ENCODE data around the gene WDR4. TPM values are rescaled to one million over a fixed set of nuclear protein-coding genes. Genes with fewer than 3 reads are reported as not detected.
"Not testable (repeated sequence)": the region's sequence is repeated elsewhere in the genome, so short reads cannot be mapped to it uniquely, and the experiment has no call there.

WDR4 gene
- total and polyA plus RNA-seq, 5 donors from 2014 or later: 5.7 to 18.4 (median 7.8) TPM

DNA sequence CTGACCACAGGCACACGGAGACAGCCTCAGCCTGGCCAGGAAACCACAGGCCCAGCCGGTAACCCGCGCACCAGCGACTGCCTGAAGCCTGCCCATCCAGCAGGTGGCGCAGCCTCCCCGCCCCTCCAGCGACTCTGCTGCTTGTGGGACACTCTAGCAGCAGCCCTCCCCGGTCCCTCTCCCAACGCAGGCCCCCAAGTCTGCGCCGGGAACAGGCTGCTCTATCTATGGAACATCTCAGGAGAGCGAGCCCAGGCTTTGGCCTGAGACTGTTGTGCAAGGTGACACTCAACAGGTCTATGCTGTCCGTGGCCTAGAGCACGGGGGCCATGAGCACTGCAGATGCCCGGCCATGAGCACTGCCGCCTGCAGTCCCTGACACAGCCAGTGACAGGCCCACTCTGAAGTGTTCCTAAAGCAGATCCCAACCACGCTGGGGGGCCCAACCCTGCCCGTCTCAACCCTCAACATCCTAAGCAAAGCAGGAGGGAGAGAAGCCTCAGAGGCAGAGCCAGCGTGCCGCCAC, 28.4 kb downstream of the WDR4 start:
- DNase-seq (peak in 1 of 3 donors; percentile 50), ATAC-seq (ENCODE audit: low read depth in 2 of 2) (peak in 1 of 2 donors; percentile 44)
- H3K4me1 Mint-ChIP-seq: peaks cover 0 to 1% (median 0%) of the 10 kb centered on the region in 4 donors
- no peaks in the 10 kb centered on the region for H3K9me3 ChIP-seq (ENCODE audit: control insufficient read depth in 2 of 2, low read length in 2 of 2)
- peaks cover 0 to 4% (median 0%) of the 10 kb centered on the region in 7 donors for H3K9me3 Mint-ChIP-seq
- no peaks in the 10 kb centered on the region for H3K4me1 ChIP-seq (ENCODE audit: control insufficient read depth, insufficient read depth, low read length, poor library complexity, severe bottlenecking)
- no peak overlapping the region for H3K4me3 Mint-ChIP-seq
- H3K27ac Mint-ChIP-seq: no peak overlapping the region
- H3K27me3 Mint-ChIP-seq: no peaks in the 10 kb centered on the region
- H3K4me3 ChIP-seq (ENCODE audit: low read depth, low read length): no peak overlapping the region
- H3K36me3 ChIP-seq (ENCODE audit: control insufficient read depth, insufficient read depth, low read length): peaks cover 49% of the 10 kb centered on the region
- peaks cover 33% of the 10 kb centered on the region for H3K36me3 Mint-ChIP-seq
- H3K27me3 ChIP-seq (ENCODE audit: control insufficient read depth, insufficient read depth, low read length): no peaks in the 10 kb centered on the region
- H3K27ac ChIP-seq (ENCODE audit: insufficient read depth, low read length, poor library complexity, severe bottlenecking): no peak overlapping the region

DNA sequence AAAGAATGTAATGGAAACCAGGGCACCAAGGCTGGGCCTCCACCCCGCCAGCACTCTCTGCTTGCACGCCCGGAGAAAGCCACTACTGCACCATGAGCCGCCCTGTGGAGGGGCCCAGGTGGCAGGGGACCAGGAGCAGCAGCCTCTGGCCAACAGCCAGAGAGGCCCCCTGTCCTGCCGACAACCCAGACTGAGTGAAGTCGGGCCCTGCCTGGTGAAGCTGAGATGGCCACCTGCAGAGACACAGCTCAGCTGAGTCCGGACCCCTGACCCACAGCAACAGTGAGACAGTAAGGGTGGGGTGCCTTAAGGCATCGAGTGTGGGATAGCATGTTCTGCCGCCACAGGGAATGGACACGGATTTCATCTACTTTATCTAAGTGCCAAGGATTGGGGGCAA, 28.9 kb downstream of the WDR4 start:
- Histone ChIP-seq H3K27ac (ENCODE audit: insufficient read depth, low read length, poor library complexity, severe bottlenecking) (no peak overlapping the region), H3K4me1 (ENCODE audit: control insufficient read depth, insufficient read depth, low read length, poor library complexity, severe bottlenecking) (no peaks in the 10 kb centered on the region), H3K27me3 (ENCODE audit: control insufficient read depth, insufficient read depth, low read length) (no peaks in the 10 kb centered on the region), H3K9me3 (ENCODE audit: control insufficient read depth in 2 of 2, low read length in 2 of 2) (no peaks in the 10 kb centered on the region), H3K4me3 (ENCODE audit: low read depth, low read length) (no peak overlapping the region), H3K36me3 (ENCODE audit: control insufficient read depth, insufficient read depth, low read length) (peaks cover 49% of the 10 kb centered on the region)
- no peak overlapping the region for H3K4me3 Mint-ChIP-seq
- ATAC-seq (ENCODE audit: low read depth in 2 of 2) (no peak), DNase-seq (no peak)
- H3K36me3 Mint-ChIP-seq: peaks cover 29% of the 10 kb centered on the region
- no peaks in the 10 kb centered on the region for H3K27me3 Mint-ChIP-seq
- H3K4me1 Mint-ChIP-seq: peaks cover 0 to 1% (median 0%) of the 10 kb centered on the region in 4 donors
- H3K9me3 Mint-ChIP-seq: peaks cover 0 to 4% (median 0%) of the 10 kb centered on the region in 7 donors
- no peak overlapping the region for H3K27ac Mint-ChIP-seq

DNA sequence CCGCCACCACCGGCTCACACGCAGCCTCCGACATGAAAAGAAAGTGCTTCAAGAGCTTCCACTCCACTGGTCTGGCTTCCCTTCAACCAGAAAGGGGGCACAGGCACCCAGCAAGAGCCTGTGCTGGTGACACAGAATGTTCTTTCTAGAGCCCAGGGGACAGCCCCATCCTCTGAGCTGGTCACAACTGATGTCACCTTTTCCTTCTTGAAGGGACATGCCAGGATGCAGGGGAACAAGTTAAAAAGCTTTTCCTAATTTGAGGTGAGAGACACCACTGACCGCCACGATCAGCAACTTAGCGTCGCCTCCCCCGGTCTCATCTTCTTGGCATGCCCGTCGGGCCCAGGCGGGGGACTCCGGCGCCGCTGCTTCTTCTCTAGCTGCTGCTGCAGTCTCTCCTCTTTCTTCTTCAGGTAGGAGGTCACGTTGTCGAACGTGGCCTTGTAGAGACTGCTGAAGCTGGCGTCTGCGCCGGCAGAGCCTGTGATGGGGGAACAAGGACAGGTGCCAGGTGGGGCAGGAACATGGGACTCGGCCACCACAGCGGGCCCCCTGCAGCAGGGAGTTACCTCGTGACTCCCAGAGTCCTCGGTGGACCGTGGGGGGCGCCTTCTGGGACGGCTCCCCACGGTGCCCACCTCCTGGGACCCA, 29.5 kb downstream of the WDR4 start:
- H3K27ac Mint-ChIP-seq: no peak overlapping the region

DNA sequence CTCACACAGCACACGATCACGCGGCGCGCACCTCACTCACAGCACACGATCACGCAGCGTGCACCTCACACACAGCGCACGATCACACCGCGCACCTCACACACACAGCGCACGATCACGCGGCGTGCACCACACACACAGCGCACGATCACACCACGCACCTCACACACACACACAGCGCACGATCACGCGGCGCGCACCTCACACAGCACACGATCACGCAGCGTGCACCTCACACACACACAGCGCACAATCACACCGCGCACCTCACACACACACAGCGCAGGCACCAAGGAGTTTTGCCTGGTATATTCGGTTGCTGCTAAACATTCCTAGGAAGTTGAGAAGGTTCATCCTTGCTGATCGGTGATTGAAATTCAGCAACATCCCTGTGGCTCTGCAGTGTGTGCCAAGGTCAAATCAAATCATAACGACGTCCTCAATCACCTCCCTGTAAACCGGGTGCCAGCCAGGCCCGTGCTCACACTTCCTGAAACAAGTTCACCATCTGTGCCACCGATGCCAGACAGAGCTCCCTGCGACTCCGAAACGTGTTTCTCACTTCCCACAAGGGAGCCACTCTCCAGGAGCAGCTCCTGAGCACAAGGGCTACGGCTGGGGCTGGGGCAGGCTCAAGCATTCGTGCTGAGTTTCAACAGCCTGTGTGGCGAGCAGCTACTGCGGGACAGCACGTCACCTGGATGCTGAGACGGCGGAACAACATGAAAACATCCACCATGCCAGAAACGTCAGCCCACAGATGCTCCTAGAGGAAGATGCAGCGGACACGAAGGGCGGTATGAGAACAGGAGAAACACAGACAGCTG, 30.2 kb downstream of the WDR4 start:
- no peaks in the 10 kb centered on the region for H3K27me3 ChIP-seq (ENCODE audit: control insufficient read depth, insufficient read depth, low read length)
- ATAC-seq (ENCODE audit: low read depth in 2 of 2): no peak
- peaks cover 0 to 5% (median under 1%) of the 10 kb centered on the region in 4 donors for H3K4me1 Mint-ChIP-seq

More for the DNA sequence above, 29.5 kb downstream of the WDR4 start:
- Histone ChIP-seq H3K27ac (ENCODE audit: insufficient read depth, low read length, poor library complexity, severe bottlenecking) (no peak overlapping the region), H3K4me1 (ENCODE audit: control insufficient read depth, insufficient read depth, low read length, poor library complexity, severe bottlenecking) (no peaks in the 10 kb centered on the region), H3K36me3 (ENCODE audit: control insufficient read depth, insufficient read depth, low read length) (peaks cover 49% of the 10 kb centered on the region), H3K9me3 (ENCODE audit: control insufficient read depth in 2 of 2, low read length in 2 of 2) (no peaks in the 10 kb centered on the region), H3K27me3 (ENCODE audit: control insufficient read depth, insufficient read depth, low read length) (no peaks in the 10 kb centered on the region), H3K4me3 (ENCODE audit: low read depth, low read length) (no peak overlapping the region)
- Mint-ChIP-seq H3K27me3 (no peaks in the 10 kb centered on the region), H3K9me3 (peaks cover 0 to 4% (median 0%) of the 10 kb centered on the region in 7 donors), H3K4me1 (peaks cover 0 to 4% (median 0%) of the 10 kb centered on the region in 4 donors), H3K36me3 (peaks cover 30% of the 10 kb centered on the region), H3K4me3 (no peak overlapping the region)
- no peak for DNase-seq
- no peak for ATAC-seq (ENCODE audit: low read depth in 2 of 2)

DNA sequence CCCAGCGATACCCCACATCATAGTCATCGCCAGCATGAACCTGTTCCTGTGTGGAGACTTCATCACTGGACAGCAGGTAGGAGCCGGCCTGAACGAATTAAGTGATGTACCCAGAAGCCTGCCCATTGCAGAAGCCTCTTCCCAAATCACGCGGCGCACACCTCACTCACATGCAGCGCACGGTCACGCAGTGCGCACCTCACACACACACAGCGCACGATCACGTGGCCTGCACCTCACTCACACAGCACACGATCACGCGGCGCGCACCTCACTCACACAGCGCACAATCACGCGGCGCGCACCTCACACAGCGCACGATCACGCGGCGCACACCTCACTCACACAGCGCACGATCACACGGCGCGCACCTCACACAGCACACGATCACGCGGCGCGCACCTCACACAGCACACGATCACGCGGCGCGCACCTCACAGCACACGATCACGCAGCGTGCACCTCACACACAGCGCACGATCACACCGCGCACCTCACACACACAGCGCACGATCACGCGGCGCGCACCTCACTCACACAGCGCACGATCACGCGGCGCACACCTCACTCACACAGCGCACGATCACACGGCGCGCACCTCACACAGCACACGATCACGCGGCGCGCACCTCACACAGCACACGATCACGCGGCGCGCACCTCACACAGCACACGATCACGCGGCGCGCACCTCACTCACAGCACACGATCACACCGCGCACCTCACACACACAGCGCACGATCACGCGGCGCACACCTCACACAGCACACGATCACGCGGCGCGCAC, 31.0 kb downstream of the WDR4 start:
- not testable (repeated sequence) for H3K27ac Mint-ChIP-seq; H3K27ac ChIP-seq (ENCODE audit: insufficient read depth, low read length, poor library complexity, severe bottlenecking); H3K4me3 Mint-ChIP-seq; H3K9me3 ChIP-seq (ENCODE audit: control insufficient read depth in 2 of 2, low read length in 2 of 2); H3K4me1 ChIP-seq (ENCODE audit: control insufficient read depth, insufficient read depth, low read length, poor library complexity, severe bottlenecking); H3K4me3 ChIP-seq (ENCODE audit: low read depth, low read length); H3K9me3 Mint-ChIP-seq; H3K27me3 ChIP-seq (ENCODE audit: control insufficient read depth, insufficient read depth, low read length); H3K27me3 Mint-ChIP-seq; ATAC-seq (ENCODE audit: low read depth in 2 of 2); H3K4me1 Mint-ChIP-seq; DNase-seq
- peaks cover 41% of the 10 kb centered on the region for H3K36me3 Mint-ChIP-seq
- H3K36me3 ChIP-seq (ENCODE audit: control insufficient read depth, insufficient read depth, low read length): peaks cover 50% of the 10 kb centered on the region

More for the DNA sequence above, 30.2 kb downstream of the WDR4 start:
- no peak for DNase-seq
- Histone ChIP-seq H3K27ac (ENCODE audit: insufficient read depth, low read length, poor library complexity, severe bottlenecking) (no peak overlapping the region), H3K36me3 (ENCODE audit: control insufficient read depth, insufficient read depth, low read length) (peaks cover 52% of the 10 kb centered on the region), H3K4me1 (ENCODE audit: control insufficient read depth, insufficient read depth, low read length, poor library complexity, severe bottlenecking) (no peaks in the 10 kb centered on the region), H3K9me3 (ENCODE audit: control insufficient read depth in 2 of 2, low read length in 2 of 2) (no peaks in the 10 kb centered on the region), H3K4me3 (ENCODE audit: low read depth, low read length) (no peak overlapping the region)
- Mint-ChIP-seq H3K36me3 (peaks cover 38% of the 10 kb centered on the region), H3K9me3 (peaks cover 0 to 4% (median 0%) of the 10 kb centered on the region in 7 donors), H3K27me3 (no peaks in the 10 kb centered on the region), H3K4me3 (no peak overlapping the region), H3K27ac (peak overlapping the region in 1 of 3 donors; percentile 20)

DNA sequence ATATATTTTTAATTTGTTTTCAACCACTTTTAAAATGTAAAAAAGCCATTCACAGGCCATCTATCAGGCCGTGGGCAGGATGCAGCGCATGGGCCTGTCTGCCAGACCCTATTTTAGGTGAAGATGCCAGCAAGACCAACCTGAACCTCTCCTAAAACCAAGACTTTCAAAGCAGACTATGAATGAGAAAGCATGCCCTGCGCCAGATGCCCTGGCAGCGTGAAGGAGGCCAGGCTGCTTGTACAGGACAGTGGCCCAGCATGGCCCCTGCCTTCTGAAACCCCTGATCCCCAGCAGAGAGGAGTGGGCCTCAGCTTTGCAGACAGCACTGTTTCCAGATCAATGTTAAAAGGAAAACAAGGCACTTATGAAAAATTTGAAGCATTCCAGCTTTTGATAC, 31.6 kb downstream of the WDR4 start:
- no peak for DNase-seq
- peaks cover 0 to 4% (median 0%) of the 10 kb centered on the region in 7 donors for H3K9me3 Mint-ChIP-seq
- ATAC-seq (ENCODE audit: low read depth in 2 of 2): no peak
- no peaks in the 10 kb centered on the region for H3K9me3 ChIP-seq (ENCODE audit: control insufficient read depth in 2 of 2, low read length in 2 of 2)
- H3K27me3 ChIP-seq (ENCODE audit: control insufficient read depth, insufficient read depth, low read length): no peaks in the 10 kb centered on the region
- H3K27ac Mint-ChIP-seq: no peak overlapping the region
- H3K27ac ChIP-seq (ENCODE audit: insufficient read depth, low read length, poor library complexity, severe bottlenecking): no peak overlapping the region
- no peaks in the 10 kb centered on the region for H3K27me3 Mint-ChIP-seq
- peaks cover 0 to 8% (median 2%) of the 10 kb centered on the region in 4 donors for H3K4me1 Mint-ChIP-seq
- no peak overlapping the region for H3K4me3 Mint-ChIP-seq
- no peak overlapping the region for H3K4me3 ChIP-seq (ENCODE audit: low read depth, low read length)
- H3K4me1 ChIP-seq (ENCODE audit: control insufficient read depth, insufficient read depth, low read length, poor library complexity, severe bottlenecking): no peaks in the 10 kb centered on the region
- H3K36me3 Mint-ChIP-seq: peaks cover 45% of the 10 kb centered on the region
- H3K36me3 ChIP-seq (ENCODE audit: control insufficient read depth, insufficient read depth, low read length): peaks cover 53% of the 10 kb centered on the region

DNA sequence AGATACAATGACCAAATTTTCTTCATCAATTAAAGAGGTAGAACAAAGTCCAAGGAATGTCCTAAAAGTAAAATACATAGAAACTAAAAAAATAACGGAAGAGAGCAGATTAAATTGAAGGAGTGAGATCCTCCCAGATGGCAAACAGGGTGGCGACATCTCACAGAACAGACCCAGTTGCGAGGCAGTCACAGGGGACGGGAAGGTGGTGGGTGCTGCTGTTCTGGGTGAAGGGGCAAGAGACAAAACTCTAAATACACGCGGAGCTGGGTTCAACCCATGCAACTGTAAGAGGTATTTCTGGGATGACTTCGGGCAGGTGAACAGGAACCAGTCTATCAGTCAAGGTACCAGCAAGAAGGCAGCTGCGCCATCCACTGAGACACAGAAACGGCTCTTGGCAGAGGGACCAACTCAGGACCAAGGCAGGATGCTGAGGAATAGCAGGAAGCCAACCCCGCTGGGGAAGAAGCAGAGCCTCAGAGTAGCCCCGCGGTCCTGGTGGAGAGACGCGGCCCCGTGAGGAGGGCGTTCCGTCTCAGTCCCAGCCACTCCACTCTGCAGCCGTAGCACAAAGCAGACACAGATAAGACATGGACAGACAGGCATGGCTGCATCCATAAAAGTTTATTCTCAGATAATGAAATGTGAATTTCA, 32.2 kb downstream of the WDR4 start:
- Histone ChIP-seq H3K9me3 (ENCODE audit: control insufficient read depth in 2 of 2, low read length in 2 of 2) (no peaks in the 10 kb centered on the region), H3K27me3 (ENCODE audit: control insufficient read depth, insufficient read depth, low read length) (no peaks in the 10 kb centered on the region), H3K4me3 (ENCODE audit: low read depth, low read length) (no peak overlapping the region), H3K27ac (ENCODE audit: insufficient read depth, low read length, poor library complexity, severe bottlenecking) (no peak overlapping the region), H3K36me3 (ENCODE audit: control insufficient read depth, insufficient read depth, low read length) (peaks cover 54% of the 10 kb centered on the region), H3K4me1 (ENCODE audit: control insufficient read depth, insufficient read depth, low read length, poor library complexity, severe bottlenecking) (no peaks in the 10 kb centered on the region)
- Mint-ChIP-seq H3K4me3 (no peak overlapping the region), H3K27ac (peak overlapping the region in 2 of 3 donors; percentile 32 to 68), H3K9me3 (peaks cover 0 to 4% (median 0%) of the 10 kb centered on the region in 7 donors), H3K36me3 (peaks cover 45% of the 10 kb centered on the region), H3K4me1 (peaks cover 0 to 8% (median 2%) of the 10 kb centered on the region in 4 donors), H3K27me3 (no peaks in the 10 kb centered on the region)
- no peak for ATAC-seq (ENCODE audit: low read depth in 2 of 2)
- no peak for DNase-seq
